H1 (cell line): ENCODE results near the gene GPR68. TPM values are rescaled to one million over a fixed set of nuclear protein-coding genes. Genes with fewer than 3 reads are reported as not detected.

Experiments
- CTCF ChIA-PET: fragments of 300-600 bp; sonication (Branson Sonifier 250); formaldehyde crosslinking; loops from one replicate; lab custom pipeline; 2021; ENCODE audit not compliant: partially characterized antibody; lab: Charles Lee
- POLR2A ChIA-PET: fragments of 300-600 bp; sonication (Branson Sonifier 250); formaldehyde crosslinking; loops from one replicate; lab custom pipeline; 2021; ENCODE audit warnings: inconsistent platforms; ENCODE audit not compliant: partially characterized antibody; lab: Charles Lee
- DNase-seq, 2 experiments: peaks; one replicate each; pipeline versions ENCODE4 v3.0.0 to v3.0.0-alpha.2; 2010 to 2022; ENCODE audit warnings: low spot score in 2 of 2, low read depth in 1 of 2, mixed read lengths in 1 of 2
- FAIRE-seq: peaks from 2 replicates; lab custom pipeline; 2011; peaks lifted over from hg19 to GRCh38; lab: Jason Lieb, UNC
- H2AFZ ChIP-seq: 2 replicates; pipeline ENCODE4 v1.8.1; 2012; ENCODE audit warnings: low read length, inconsistent platforms
- H2AK5ac ChIP-seq: 2 replicates; pipeline ENCODE4 v1.6.1; 2013; ENCODE audit warnings: low read depth, low read length
- H2BK120ac ChIP-seq: replicated peaks from 2 replicates; pipeline ENCODE3; 2013; ENCODE audit warnings: low read depth, low read length, inconsistent platforms
- H2BK12ac ChIP-seq: 2 replicates; pipeline ENCODE4 v1.6.1; 2013; ENCODE audit warnings: low read depth, low read length
- H2BK15ac ChIP-seq: 2 replicates; pipeline ENCODE4 v1.6.1; 2013; ENCODE audit warnings: low read length
- H2BK20ac ChIP-seq: 2 replicates; pipeline ENCODE4 v1.6.1; 2013; ENCODE audit warnings: low read length
- H2BK5ac ChIP-seq: 2 replicates; pipeline ENCODE4 v1.6.1; 2013; ENCODE audit warnings: low read depth, low read length
- H3K14ac ChIP-seq: 2 replicates; pipeline ENCODE4 v1.6.1; 2013; ENCODE audit warnings: inconsistent platforms; ENCODE audit not compliant: insufficient read length
- H3K18ac ChIP-seq: 2 replicates; pipeline ENCODE4 v1.6.1; 2013; ENCODE audit warnings: low read length; ENCODE audit errors: extremely low read depth
- H3K23ac ChIP-seq: 2 replicates; pipeline ENCODE4 v1.6.1; 2013; ENCODE audit warnings: inconsistent platforms; ENCODE audit not compliant: insufficient read length
- H3K23me2 ChIP-seq: 2 replicates; pipeline ENCODE4 v1.6.1; 2013; ENCODE audit warnings: low read depth, low read length
- H3K27ac ChIP-seq: 2 replicates; pipeline ENCODE4 v1.6.1; 2011; ENCODE audit warnings: low read depth, low read length, inconsistent platforms
- H3K27me3 ChIP-seq, 4 experiments: replicated peaks in 1 of 4; 1 replicate in 1 of 4; 2 replicates in 3 of 4; pipeline versions ENCODE4 v1.6.1 to v1.8.1; 2011 to 2013; ENCODE audit warnings: low read length in 3 of 4, mild to moderate bottlenecking in 3 of 4, inconsistent platforms in 2 of 4, mixed read lengths in 2 of 4, moderate library complexity in 1 of 4; ENCODE audit not compliant: control insufficient read depth in 3 of 4, insufficient read depth in 3 of 4; ENCODE audit errors: extremely low read depth in 1 of 4
- H3K36me3 ChIP-seq, 4 experiments: 2 replicates each; pipeline versions ENCODE4 v1.6.1 to v1.8.1; 2011 to 2013; ENCODE audit warnings: mild to moderate bottlenecking in 4 of 4, low read length in 3 of 4, moderate library complexity in 2 of 4, control low read depth in 1 of 4, inconsistent platforms in 1 of 4; ENCODE audit not compliant: insufficient read depth in 4 of 4, control insufficient read depth in 2 of 4
- H3K4ac ChIP-seq: replicated peaks from 2 replicates; pipeline ENCODE3; 2013; ENCODE audit warnings: low read length, low read depth, mixed read lengths, inconsistent platforms; ENCODE audit not compliant: insufficient read length
- H3K4me1 ChIP-seq, 4 experiments: replicated peaks in 1 of 4; 1 replicate in 1 of 4; 2 replicates in 3 of 4; pipeline versions ENCODE4 v1.6.1 to v1.8.1; 2011 to 2013; ENCODE audit warnings: low read length in 3 of 4, inconsistent platforms in 2 of 4, mixed read lengths in 1 of 4; ENCODE audit not compliant: insufficient read depth in 4 of 4, control insufficient read depth in 3 of 4
- H3K4me2 ChIP-seq, 2 experiments: 2 replicates each; pipeline versions ENCODE4 v1.6.1 to v1.8.1; 2011 to 2013; ENCODE audit warnings: low read depth in 2 of 2, low read length in 2 of 2, control low read depth in 1 of 2, inconsistent platforms in 1 of 2, mild to moderate bottlenecking in 1 of 2; ENCODE audit not compliant: insufficient read depth in 1 of 2
- H3K4me3 ChIP-seq, 4 experiments: fragments of 200-600, 300-600 bp in 1 of 4; sonication (generic), shearing (Covaris generic), sonication (Bioruptor Twin) in 1 of 4; 2 replicates each; pipeline versions ENCODE4 v1.5.1 to v1.8.1; 2011 to 2016; ENCODE audit warnings: low read length in 4 of 4, low read depth in 3 of 4, control low read depth in 2 of 4, inconsistent platforms in 2 of 4, mild to moderate bottlenecking in 2 of 4, mixed read lengths in 1 of 4, moderate library complexity in 1 of 4; ENCODE audit not compliant: insufficient read depth in 2 of 4; ENCODE audit errors: extremely low read depth in 1 of 4
- H3K56ac ChIP-seq: replicated peaks from 2 replicates; pipeline ENCODE3; 2013; ENCODE audit warnings: low read depth, mild to moderate bottlenecking, mixed read lengths, low read length, inconsistent platforms; ENCODE audit not compliant: insufficient read length
- H3K79me1 ChIP-seq: 2 replicates; pipeline ENCODE4 v1.6.1; 2013; ENCODE audit warnings: low read depth, low read length, control low read depth
- H3K79me2 ChIP-seq, 2 experiments: 2 replicates each; pipeline versions ENCODE4 v1.6.1 to v1.8.1; 2012 to 2013; ENCODE audit warnings: low read length in 2 of 2, mild to moderate bottlenecking in 2 of 2, inconsistent platforms in 1 of 2; ENCODE audit not compliant: insufficient read depth in 2 of 2, control insufficient read depth in 1 of 2
- H3K9ac ChIP-seq, 4 experiments: replicated peaks in 1 of 4; 1 replicate in 1 of 4; 2 replicates in 3 of 4; pipeline versions ENCODE4 v1.6.1 to v1.8.1; 2011 to 2013; ENCODE audit warnings: low read depth in 3 of 4, low read length in 3 of 4, control low read depth in 2 of 4, mild to moderate bottlenecking in 2 of 4, moderate library complexity in 2 of 4, inconsistent platforms in 1 of 4; ENCODE audit errors: extremely low read depth in 1 of 4
- H3K9me3 ChIP-seq, 2 experiments: 2 replicates each; pipeline versions ENCODE4 v1.6.1 to v1.8.1; 2012 to 2013; ENCODE audit warnings: mild to moderate bottlenecking in 2 of 2, moderate library complexity in 2 of 2, control low read depth in 1 of 2, inconsistent platforms in 1 of 2, low read depth in 1 of 2, low read length in 1 of 2, mixed read lengths in 1 of 2; ENCODE audit not compliant: insufficient read depth in 2 of 2
- H4K20me1 ChIP-seq, 2 experiments: replicated peaks in 1 of 2; 2 replicates each; pipeline versions ENCODE3 to v1.8.1; 2011 to 2013; ENCODE audit warnings: inconsistent platforms in 2 of 2, low read length in 2 of 2, mild to moderate bottlenecking in 1 of 2; ENCODE audit not compliant: insufficient read depth in 2 of 2, control insufficient read depth in 1 of 2
- H4K5ac ChIP-seq: 2 replicates; pipeline ENCODE4 v1.6.1; 2013; ENCODE audit warnings: low read length, low read depth, mixed read lengths, inconsistent platforms; ENCODE audit not compliant: insufficient read length
- H4K8ac ChIP-seq: 2 replicates; pipeline ENCODE4 v1.8.0; 2013; ENCODE audit warnings: mild to moderate bottlenecking, moderate library complexity, low read length, inconsistent platforms; ENCODE audit not compliant: insufficient read depth; ENCODE audit errors: extremely low read depth
- H4K91ac ChIP-seq: replicated peaks from 2 replicates; pipeline ENCODE3; 2013; ENCODE audit warnings: low read length, mixed read lengths, inconsistent platforms; ENCODE audit not compliant: insufficient read length
- ATF2 ChIP-seq: IDR thresholded peaks from 2 replicates; pipeline ENCODE4 v1.6.1; 2012; ENCODE audit warnings: low read length, inconsistent platforms
- BCL11A ChIP-seq, 2 experiments: IDR thresholded peaks; one replicate each; pipeline ENCODE4 v1.6.1; 2011; ENCODE audit warnings: low read depth in 2 of 2, low read length in 2 of 2, mild to moderate bottlenecking in 2 of 2
- CBX8 ChIP-seq: fragments of 300-800, 300-1000 bp; sonication (generic); IDR thresholded peaks from 2 replicates; pipeline ENCODE4 v1.7.1; 2016; ENCODE audit warnings: low read depth, low read length, borderline replicate concordance
- CHD1 ChIP-seq: IDR thresholded peaks from 2 replicates; pipeline ENCODE4 v1.6.1; 2012; ENCODE audit warnings: low read depth, low read length, improper control_type of control experiment
- CTCF ChIP-seq, 3 experiments: IDR thresholded peaks; 1 replicate in 2 of 3; 2 replicates in 1 of 3; pipeline versions ENCODE4 v1.5.1 to v1.6.1; 2011; ENCODE audit warnings: low read length in 3 of 3, mild to moderate bottlenecking in 3 of 3, inconsistent platforms in 2 of 3, low read depth in 1 of 3, moderate library complexity in 1 of 3; ENCODE audit not compliant: insufficient read depth in 1 of 3; ENCODE audit errors: control extremely low read depth in 1 of 3
- E2F6 ChIP-seq: IDR thresholded peaks from 2 replicates; pipeline ENCODE4 v1.6.1; 2012; ENCODE audit warnings: inconsistent platforms
- POU5F1 ChIP-seq: IDR thresholded peaks from 2 replicates; pipeline ENCODE4 v1.6.1; 2011; ENCODE audit warnings: low read depth, mild to moderate bottlenecking, low read length, moderate library complexity
- TBP ChIP-seq: IDR thresholded peaks from 2 replicates; pipeline ENCODE4 v1.6.1; 2011; ENCODE audit warnings: low read depth, low read length, improper control_type of control experiment
- TEAD4 ChIP-seq: IDR thresholded peaks from 2 replicates; pipeline ENCODE4 v1.6.1; 2012; ENCODE audit warnings: low read depth, low read length, inconsistent platforms, mixed read lengths
- WGBS, 2 experiments: shearing (Covaris generic) in 1 of 2; methylation state at CpG; one replicate each; pipeline versions ENCODE4 v1.1.6 to v1.1.7; 2013 to 2015; ENCODE audit warnings: low lambda C conversion rate in 2 of 2, mixed read lengths in 2 of 2, inconsistent platforms in 1 of 2, low coverage in 1 of 2, missing lambda C conversion rate in 1 of 2; ENCODE audit not compliant: insufficient replicate concordance in 2 of 2, insufficient coverage in 1 of 2, insufficient read length in 1 of 2; ENCODE audit errors: extremely low coverage in 1 of 2, missing lambda C conversion rate in 1 of 2; 5-methylcytosine and 5-hydroxymethylcytosine counted together
- polyA plus RNA-seq, 7 experiments: library from polyadenylated mRNA; depleted of rRNA in 3 of 7; stranded (reverse) in 5 of 7; unstranded in 2 of 7; fragments of >200 nt in 5 of 7; fragments of 200-250 nt in 2 of 7; gene quantifications; 1 replicate in 5 of 7; 2 replicates in 1 of 7; 4 replicates in 1 of 7; pipeline versions ENCODE4 v1.2.1 to v1.2.3, GENCODE V29; 2011 to 2013; ENCODE audit warnings: missing spikeins in 2 of 7, mixed read lengths in 2 of 7
- total RNA-seq: library from RNA; stranded (reverse); fragmentation: NEBNext Ultra II Directional; extraction: Animal tissue kit (Norgen Biotek cat#: 25700); gene quantifications from 2 replicates; pipeline ENCODE4 v1.2.1, GENCODE V29; 2021

GPR68 gene
- total and polyA plus RNA-seq, 2 of the 8 experiments (the other 6 are each of a cell fraction or from before 2014, with no cell fraction given), result 0.22 to 0.76 TPM

GRCh38 chr14:91281346-91281745 lies 36.8 kb upstream of the GPR68 start:
- ChIA-PET CTCF (interaction anchor here (0.8 to 2.1 kb wide), 7 partner anchors 9 to 108 kb away, joined by 3 to 7 read pairs (median 5); no protein-coding TSS in a partner anchor), POLR2A (interaction anchor here (0.8 kb wide), 1 partner anchor 45 kb away, joined by 3 read pairs; no protein-coding TSS in a partner anchor)
- Histone ChIP-seq H3K4ac (no peak overlapping the region), H4K20me1 (peaks cover 2 to 3% of the 10 kb centered on the region in 2 experiments), H3K27ac (no peak overlapping the region), H2AFZ (no peak overlapping the region), H2BK15ac (no peak overlapping the region), H3K9me3 (no peaks in the 10 kb centered on the region), H3K9ac (no peak overlapping the region), H3K79me1 (no peaks in the 10 kb centered on the region), H3K18ac (no peak overlapping the region), H4K5ac (no peak overlapping the region), H2BK12ac (no peak overlapping the region)
- TF ChIP-seq TBP (no peak), CTCF (IDR thresholded peaks at IDR 0.05; ENCODE audit: control extremely low read depth in 1 of 3, insufficient read depth in 1 of 3, low read depth in 1 of 3, low read length in 3 of 3) (no peak), E2F6 (no peak), POU5F1 (no peak), BCL11A (IDR thresholded peaks at IDR 0.05; ENCODE audit: low read depth in 2 of 2, low read length in 2 of 2) (no peak), CBX8 (no peak), ATF2 (no peak), CHD1 (no peak), TEAD4 (no peak)
- TF ChIP-seq, all 59 proteins: peak for 0
- Histone ChIP-seq H2AK5ac (no peak overlapping the region), H3K4me3 (no peak overlapping the region), H3K4me2 (no peak overlapping the region), H3K23me2 (no peaks in the 10 kb centered on the region), H2BK20ac (no peak overlapping the region), H4K91ac (no peak overlapping the region), H4K8ac (no peak overlapping the region; the same call in 1 of the 2 replicates), H3K56ac (no peak overlapping the region), H3K79me2 (no peaks in the 10 kb centered on the region), H2BK5ac (no peak overlapping the region), H3K4me1 (no peaks in the 10 kb centered on the region), H3K27me3 (no peaks in the 10 kb centered on the region), H3K14ac (no peak overlapping the region), H3K23ac (no peak overlapping the region), H2BK120ac (no peak overlapping the region), H3K36me3 (peaks cover 15 to 67% (median 46%) of the 10 kb centered on the region in 4 experiments)
- FAIRE-seq (no peak), DNase-seq (no peak)
- 92% methylated on average over 9 of the region's 9 CpGs; no CpG with 5 or more reads in 1 of the 2 experiments for WGBS, 2 experiments
